Measurements from ENCODE around the gene CEP164.

CEP164 gene

DNA sequence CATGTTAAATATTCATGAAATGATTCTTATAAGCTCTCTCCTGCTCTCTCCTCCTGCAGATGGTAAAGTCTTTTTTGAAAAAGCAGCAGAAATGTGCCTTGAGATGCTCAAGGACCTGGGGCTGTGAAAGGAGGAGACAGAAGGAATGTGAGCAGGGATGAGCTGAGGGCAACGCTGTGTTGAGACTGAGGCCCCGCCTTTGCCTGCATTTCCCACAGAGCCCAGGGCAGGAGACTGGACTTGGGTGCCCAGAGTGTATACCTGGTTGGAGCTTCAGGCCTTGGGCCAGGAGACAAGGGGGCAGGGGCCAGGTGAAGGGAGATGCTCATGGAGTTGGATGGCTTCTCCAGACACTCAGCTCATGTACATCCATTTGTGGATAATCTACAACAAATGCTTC is 39.2 kb downstream of the CEP164 start:
- DNase-seq, result no peak

- no peak for DNase-seq
These were observed 41.9 kb downstream of the CEP164 start for GRCh38 chr11:117369534-117369933.

DNA sequence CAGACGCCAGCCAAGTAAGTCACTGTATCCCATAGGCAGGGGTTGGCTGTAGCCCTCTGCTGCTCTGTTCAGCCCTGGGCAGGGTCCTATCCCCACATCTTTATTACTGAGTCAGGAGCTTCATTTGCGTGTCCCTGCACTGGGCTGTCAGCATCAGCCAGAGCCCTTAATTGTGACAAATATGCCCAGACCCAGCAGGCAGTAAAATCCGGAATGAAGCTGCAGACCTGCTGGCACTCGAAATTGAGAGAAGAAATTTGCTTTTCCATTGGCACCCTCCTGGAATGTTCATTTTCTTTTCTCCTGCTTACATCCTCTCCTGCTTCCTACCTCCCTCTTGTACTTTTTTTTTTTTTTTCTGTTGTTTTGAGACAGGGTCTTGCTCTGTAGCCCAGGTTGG is 43.8 kb downstream of the CEP164 start:
- DNase-seq, result no peak

GRCh38 chr11:117374316-117375055 is 46.8 kb downstream of the CEP164 start:
- DNase-seq, result no peak

- DNase-seq, result no peak
These were observed 48.3 kb downstream of the CEP164 start for GRCh38 chr11:117375960-117376359.

- no peak for DNase-seq
These were observed 48.9 kb downstream of the CEP164 start for GRCh38 chr11:117376517-117376916.

- DNase-seq, result no peak
These were observed 51.6 kb downstream of the CEP164 start for GRCh38 chr11:117378976-117379865.

DNA sequence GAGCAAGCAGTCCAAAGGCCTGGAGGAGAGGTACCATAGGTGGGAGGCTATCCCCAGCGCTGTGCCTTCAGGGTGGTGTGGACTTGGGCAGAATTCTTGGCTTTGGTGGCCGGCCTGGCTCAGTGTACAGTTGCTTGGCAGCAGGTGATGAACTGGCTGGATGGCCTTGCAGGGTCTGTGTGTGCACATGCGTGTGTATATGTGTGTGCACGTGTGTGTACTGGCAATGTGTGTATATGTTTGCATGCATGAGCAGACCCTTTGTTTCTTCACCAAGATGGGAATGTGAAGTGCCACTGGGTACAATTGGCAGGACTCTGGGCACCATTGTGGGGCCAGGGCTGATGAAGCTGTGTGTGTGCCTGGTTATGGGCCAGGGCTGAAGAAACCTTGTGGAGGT is 53.0 kb downstream of the CEP164 start:
- DNase-seq, result no peak

DNA sequence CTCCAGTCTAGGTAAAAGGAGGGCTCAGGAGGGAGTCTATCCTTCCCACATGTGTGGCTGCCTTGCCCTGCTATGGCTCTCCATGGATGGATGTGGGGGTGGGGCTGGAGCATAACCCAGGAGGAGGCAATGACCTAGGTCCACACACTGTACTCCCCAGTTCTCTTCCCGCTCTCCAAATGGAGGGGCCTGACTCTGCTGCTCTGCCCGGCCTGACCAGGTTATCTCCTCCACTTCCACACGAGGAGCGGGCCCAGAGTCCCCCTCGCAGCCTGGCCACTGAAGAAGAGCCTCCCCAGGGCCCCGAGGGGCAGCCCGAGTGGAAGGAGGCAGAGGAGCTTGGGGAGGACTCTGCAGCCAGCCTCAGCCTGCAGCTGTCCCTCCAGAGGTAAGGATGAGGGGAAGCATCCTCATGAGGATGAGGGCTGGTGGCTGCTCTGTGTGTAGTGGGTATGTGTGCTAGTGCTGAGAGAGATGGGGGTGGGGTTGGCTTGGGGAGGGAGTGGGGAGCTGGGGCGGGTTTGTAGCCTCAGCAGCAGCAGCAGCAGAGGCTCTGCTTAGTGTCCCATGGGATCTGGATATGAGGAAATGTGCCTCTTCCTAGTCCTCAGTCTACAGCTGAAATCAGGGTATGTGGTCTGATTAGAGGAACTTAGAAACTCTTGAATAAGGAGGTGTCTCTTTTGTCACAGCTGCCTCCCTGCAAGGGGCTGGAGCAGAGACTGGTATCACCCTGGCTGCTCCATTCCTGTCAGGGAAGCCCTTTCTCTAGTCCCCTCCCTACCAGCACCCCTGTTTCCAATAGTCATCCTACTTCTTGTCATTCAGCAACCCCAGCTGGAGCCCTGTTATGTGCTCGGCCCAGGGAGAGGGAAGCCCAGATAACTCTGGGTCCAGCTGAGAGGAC is 54.1 kb downstream of the CEP164 start:
- DNase-seq, result no peak

GRCh38 chr11:117382746-117383145 is 55.1 kb downstream of the CEP164 start:
- no peak for DNase-seq

- no peak for DNase-seq
These were observed 56.4 kb downstream of the CEP164 start for GRCh38 chr11:117384045-117384444.

- no peak for DNase-seq
These were observed 57.8 kb downstream of the CEP164 start for GRCh38 chr11:117385471-117385870.

GRCh38 chr11:117385906-117386305 is 58.3 kb downstream of the CEP164 start:
- no peak for DNase-seq

DNA sequence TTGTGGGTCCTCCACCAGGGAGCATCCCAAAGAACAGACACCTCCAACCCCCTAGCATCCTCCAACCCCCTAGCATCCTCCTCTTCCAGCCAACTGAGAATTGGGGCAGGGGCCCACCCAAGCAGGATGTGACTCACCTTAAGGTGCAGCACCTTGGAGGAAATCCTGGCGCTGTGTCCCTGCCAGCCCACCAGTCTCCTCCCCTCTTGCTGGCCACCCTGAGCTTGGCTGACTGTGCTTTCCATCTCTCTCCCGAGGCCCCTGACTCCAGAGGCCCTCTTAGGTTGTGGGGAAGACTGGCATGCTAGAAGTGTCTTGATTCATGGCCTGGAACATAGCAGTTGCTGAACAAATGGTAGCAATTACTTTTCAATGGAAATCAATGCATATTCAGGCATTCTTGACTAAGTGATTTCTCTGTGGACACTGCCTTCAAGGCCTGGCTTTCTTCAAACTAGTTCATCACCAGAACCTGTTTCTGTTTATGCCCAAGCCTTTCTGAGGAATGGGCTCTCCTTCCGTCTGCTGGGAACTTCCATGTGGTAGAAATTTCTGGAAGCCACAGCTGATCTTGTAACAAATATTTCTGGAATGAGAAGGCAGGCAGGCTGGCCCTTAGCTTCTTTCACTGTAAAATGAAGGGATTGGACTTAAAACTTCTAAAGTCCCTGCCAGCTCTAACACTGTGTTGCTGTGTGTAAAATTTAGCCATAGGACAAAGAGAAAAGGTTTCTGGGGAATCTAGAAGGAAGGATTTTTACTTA is 60.5 kb downstream of the CEP164 start:
- no peak for DNase-seq

DNA sequence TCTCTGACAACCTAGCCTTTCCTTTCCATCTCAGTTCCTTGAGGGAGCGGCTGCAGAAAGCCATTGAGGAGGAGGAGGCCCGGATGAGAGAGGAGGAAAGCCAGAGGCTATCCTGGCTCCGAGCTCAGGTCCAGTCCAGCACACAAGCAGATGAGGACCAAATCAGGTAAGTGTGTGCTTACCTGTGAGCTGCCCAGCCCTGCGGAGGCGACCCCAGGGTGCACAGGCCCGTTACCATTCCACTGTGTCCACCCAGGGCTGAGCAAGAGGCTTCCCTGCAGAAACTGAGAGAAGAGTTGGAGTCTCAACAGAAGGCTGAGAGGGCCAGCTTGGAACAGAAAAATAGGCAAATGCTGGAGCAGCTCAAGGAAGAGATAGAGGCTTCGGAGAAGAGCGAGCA is 63.1 kb downstream of the CEP164 start:
- DNase-seq, result no peak

DNA sequence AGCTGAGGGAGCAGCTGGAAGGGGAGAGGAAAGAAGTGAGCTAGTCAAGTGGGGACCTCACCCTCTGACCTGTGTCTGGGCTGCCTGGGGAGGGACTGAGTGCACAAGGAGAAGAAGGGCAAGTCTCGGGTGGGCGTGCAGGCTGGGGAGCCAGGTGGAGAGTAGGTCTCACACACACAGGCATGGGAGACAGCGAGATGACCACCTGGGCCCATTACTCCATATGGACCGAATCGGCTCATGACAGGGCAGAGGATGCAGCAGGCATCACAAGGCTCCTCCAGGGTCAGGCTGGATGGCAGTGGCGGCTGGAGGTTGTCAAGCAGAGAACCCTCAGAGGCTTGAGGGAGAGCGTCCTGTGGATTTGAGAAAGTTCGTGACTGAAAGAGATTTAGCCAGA is 63.5 kb downstream of the CEP164 start:
- DNase-seq, result no peak

- DNase-seq, result no peak
These were observed 64.5 kb downstream of the CEP164 start for GRCh38 chr11:117392001-117392690.

- no peak for DNase-seq
These were observed 65.3 kb downstream of the CEP164 start for GRCh38 chr11:117392979-117393378.

- DNase-seq, result no peak
These were observed 66.7 kb downstream of the CEP164 start for GRCh38 chr11:117394221-117394925.

DNA sequence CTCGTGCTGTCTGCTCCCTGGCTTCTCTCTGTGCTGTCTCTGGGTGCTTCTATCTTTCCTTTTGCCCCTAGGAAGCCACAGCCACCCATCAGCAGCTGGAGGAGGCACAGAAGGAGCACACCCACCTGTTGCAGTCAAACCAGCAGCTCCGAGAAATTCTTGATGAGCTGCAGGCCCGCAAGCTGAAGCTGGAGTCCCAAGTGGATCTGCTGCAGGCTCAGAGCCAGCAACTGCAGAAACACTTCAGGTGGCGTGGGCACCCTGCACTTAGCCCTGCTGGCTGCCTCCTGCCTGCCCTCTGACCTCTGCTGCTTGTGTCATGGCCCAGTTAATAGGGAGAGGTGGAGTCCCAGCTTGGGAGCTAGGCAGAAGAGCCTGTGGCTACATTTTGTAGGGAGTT is 67.8 kb downstream of the CEP164 start:
- no peak for DNase-seq

DNA sequence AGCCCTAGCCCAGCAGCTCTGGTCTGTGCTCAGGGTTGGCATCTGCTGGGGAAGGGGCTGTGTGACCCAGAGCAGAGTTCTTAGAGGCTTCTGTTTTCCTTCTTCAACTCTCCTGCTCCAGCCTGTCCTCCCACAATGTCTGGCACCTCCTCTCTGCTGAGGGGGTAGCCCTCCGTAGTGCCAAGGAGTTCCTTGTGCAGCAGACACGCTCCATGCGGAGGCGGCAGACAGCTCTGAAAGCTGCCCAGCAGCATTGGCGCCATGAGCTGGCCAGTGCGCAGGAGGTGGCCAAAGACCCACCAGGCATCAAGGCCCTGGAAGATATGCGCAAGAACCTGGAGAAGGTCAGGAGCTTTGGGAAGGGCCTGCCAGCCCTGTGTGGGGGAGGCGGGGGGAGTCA is 69.3 kb downstream of the CEP164 start:
- no peak for DNase-seq

Data from T-helper 1 cell (primary cell).